ENCODE measurements around the gene CERS6. TPM values are rescaled to one million over a fixed set of nuclear protein-coding genes. Genes with fewer than 3 reads are reported as not detected.

The CERS6 gene
- total and polyA plus RNA-seq, 10 donors = 2.5 to 22.3 (median 12.8) TPM

DNA sequence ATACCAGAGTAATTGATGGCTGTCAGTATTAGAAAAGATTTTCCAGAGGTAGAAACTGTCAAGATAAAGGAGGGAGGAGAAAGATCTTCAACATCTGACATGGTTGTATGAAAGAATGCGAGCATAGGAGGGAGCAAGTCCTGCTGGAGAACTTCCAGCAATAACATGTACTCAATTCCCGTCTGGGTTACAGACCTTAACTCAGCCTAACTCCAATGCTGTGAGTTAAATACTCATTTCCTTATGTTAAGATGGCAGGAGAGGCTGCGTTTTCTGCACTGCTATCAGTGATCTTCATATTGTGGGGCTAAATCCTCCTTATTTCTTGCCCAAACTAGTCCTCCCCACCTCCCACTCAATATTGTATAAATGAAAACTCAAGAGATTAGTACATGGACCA is 6.7 kb upstream of the CERS6 start:
- intact Hi-C loops (cut with DNase I; ENCODE audit: low total_unique reads) = no loop called here
- H3K27me3 ChIP-seq (replicated peaks in 1 of 7) = no peaks in the 10 kb centered on the region
- H3K4me3 ChIP-seq = no peak overlapping the region
- H3K4me1 ChIP-seq = no peaks in the 10 kb centered on the region
- TF ChIP-seq, protein P1, sequence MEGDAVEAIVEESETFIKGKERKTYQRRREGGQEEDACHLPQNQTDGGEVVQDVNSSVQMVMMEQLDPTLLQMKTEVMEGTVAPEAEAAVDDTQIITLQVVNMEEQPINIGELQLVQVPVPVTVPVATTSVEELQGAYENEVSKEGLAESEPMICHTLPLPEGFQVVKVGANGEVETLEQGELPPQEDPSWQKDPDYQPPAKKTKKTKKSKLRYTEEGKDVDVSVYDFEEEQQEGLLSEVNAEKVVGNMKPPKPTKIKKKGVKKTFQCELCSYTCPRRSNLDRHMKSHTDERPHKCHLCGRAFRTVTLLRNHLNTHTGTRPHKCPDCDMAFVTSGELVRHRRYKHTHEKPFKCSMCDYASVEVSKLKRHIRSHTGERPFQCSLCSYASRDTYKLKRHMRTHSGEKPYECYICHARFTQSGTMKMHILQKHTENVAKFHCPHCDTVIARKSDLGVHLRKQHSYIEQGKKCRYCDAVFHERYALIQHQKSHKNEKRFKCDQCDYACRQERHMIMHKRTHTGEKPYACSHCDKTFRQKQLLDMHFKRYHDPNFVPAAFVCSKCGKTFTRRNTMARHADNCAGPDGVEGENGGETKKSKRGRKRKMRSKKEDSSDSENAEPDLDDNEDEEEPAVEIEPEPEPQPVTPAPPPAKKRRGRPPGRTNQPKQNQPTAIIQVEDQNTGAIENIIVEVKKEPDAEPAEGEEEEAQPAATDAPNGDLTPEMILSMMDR (IDR thresholded peaks at IDR 0.05 in 8 of 11, conservative IDR thresholded peaks at IDR 0.05 in 3 of 11) = no peak
- TF ChIP-seq POLR2A (IDR thresholded peaks at IDR 0.05) (no peak), POLR2AphosphoS5 (IDR thresholded peaks at IDR 0.05) (no peak)
- no peaks in the 10 kb centered on the region for H3K36me3 ChIP-seq
- no peak overlapping the region for H3K27ac ChIP-seq
- WGBS, 5 donors = 74 to 87% (median 80%) methylated on average over 3 of the region's 3 CpGs
- peaks cover 0 to 14% (median 8%) of the 10 kb centered on the region in 8 donors for H3K9me3 ChIP-seq
- DNase-seq = no peak

DNA sequence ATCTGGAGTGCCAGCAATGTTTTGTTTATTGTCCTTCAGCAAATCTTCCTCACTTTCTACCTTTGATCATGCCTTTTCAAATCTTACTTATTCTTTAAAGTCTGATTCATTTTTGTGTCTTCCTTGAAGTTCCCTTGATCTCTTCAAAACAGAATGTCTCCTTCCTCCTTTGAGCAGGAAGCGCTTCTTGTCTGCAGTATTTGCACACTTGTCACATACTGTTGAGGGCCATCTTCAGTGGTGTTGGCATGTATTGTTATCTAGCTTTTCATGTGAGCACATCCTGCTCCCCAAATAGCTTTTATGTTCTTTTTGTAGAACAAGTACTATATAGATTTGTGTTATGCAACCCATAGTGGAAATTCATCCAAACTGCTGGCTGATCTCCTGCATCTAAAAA is 5.9 kb upstream of the CERS6 start:
- intact Hi-C loops (cut with DNase I; ENCODE audit: low total_unique reads) = no loop called here
- TF ChIP-seq, protein P1 (IDR thresholded peaks at IDR 0.05 in 8 of 11, conservative IDR thresholded peaks at IDR 0.05 in 3 of 11) = no peak
- TF ChIP-seq POLR2A (IDR thresholded peaks at IDR 0.05) = no peak
- TF ChIP-seq POLR2AphosphoS5 (IDR thresholded peaks at IDR 0.05) = no peak
- no peak for DNase-seq
- Histone ChIP-seq H3K4me3 (no peak overlapping the region), H3K4me1 (peaks cover 0 to 5% (median 2%) of the 10 kb centered on the region in 6 donors), H3K27me3 (replicated peaks in 1 of 7) (no peaks in the 10 kb centered on the region), H3K27ac (peak overlapping the region in 1 of 8 donors; percentile 6), H3K9me3 (peaks cover 0 to 7% (median 1%) of the 10 kb centered on the region in 8 donors), H3K36me3 (no peaks in the 10 kb centered on the region)
- 71 to 94% (median 84%) methylated on average over 1 of the region's 1 CpG for WGBS, 5 donors

DNA sequence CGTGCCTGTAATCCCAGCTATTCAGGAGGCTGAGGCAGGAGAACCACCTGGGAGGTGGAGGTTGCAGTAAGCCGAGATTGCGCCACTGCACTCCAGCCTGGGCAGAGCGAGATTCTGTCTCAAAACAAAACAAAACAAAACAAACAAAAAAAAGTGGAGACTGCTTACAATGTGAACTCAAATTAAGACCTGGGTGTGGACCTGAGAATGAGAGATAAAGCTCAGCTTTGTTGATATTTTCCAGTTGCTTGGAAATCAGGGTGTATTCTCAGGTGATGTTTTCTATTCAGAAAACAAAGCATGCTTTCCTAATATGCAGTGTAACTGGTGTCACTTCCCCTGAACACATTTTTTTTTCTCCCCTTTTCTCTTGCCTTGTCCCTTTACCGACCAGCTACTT is 5.3 kb upstream of the CERS6 start:
- Histone ChIP-seq H3K4me3 (no peak overlapping the region), H3K4me1 (peaks cover 0 to 11% (median 7%) of the 10 kb centered on the region in 6 donors), H3K27me3 (replicated peaks in 1 of 7) (no peaks in the 10 kb centered on the region), H3K9me3 (peaks cover 0 to 1% (median 0%) of the 10 kb centered on the region in 8 donors), H3K27ac (peak overlapping the region in 1 of 8 donors; percentile 6), H3K36me3 (no peaks in the 10 kb centered on the region)
- intact Hi-C loops (cut with DNase I; ENCODE audit: low total_unique reads) = no loop called here
- DNase-seq = no peak
- TF ChIP-seq POLR2A (IDR thresholded peaks at IDR 0.05) (no peak), POLR2AphosphoS5 (IDR thresholded peaks at IDR 0.05) (no peak)
- TF ChIP-seq, protein P1 (IDR thresholded peaks at IDR 0.05 in 8 of 11, conservative IDR thresholded peaks at IDR 0.05 in 3 of 11) = no peak
- 62 to 87% (median 81%) methylated on average over 5 of the region's 5 CpGs for WGBS, 5 donors

DNA sequence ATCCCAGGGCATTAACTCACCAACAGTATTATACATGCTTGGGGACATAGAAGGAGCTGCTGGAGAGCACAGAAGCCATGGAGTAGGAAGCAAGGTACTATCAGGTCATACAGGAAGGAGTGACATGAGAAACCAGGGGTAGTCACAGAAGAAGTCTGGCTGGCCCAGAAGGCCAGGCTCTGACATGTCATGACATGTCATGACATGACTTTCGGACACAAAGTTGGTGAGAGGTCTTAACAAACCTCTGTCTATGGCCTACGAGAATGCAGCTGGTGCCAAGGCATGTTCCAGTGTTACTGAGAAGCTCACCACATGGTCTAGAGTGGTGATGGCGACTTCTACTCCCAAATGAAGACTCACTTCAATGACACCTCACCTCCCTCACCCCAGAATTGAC is 3.3 kb upstream of the CERS6 start:
- H3K27ac ChIP-seq = no peak overlapping the region
- peaks cover 0 to 5% (median 0%) of the 10 kb centered on the region in 7 donors for H3K27me3 ChIP-seq (replicated peaks in 1 of 7)
- TF ChIP-seq POLR2AphosphoS5 (IDR thresholded peaks at IDR 0.05) (no peak), POLR2A (IDR thresholded peaks at IDR 0.05) (no peak)
- TF ChIP-seq, protein P1 (IDR thresholded peaks at IDR 0.05 in 8 of 11, conservative IDR thresholded peaks at IDR 0.05 in 3 of 11) = no peak
- no peak for DNase-seq
- H3K9me3 ChIP-seq = no peaks in the 10 kb centered on the region
- intact Hi-C loops (cut with DNase I; ENCODE audit: low total_unique reads) = no loop called here
- 89 to 99% (median 97%) methylated on average over 3 of the region's 3 CpGs for WGBS, 5 donors
- H3K4me1 ChIP-seq = peaks cover 0 to 28% (median 21%) of the 10 kb centered on the region in 6 donors
- no peak overlapping the region for H3K4me3 ChIP-seq
- H3K36me3 ChIP-seq = no peaks in the 10 kb centered on the region

All from spleen (tissue), 11 donors.